Femur (tissue), 1 donor: ENCODE measurements around the gene FNDC3B.

Experiments
- DNase-seq: peaks from one replicate; pipeline ENCODE4 v3.0.0-alpha.2; 2017

FNDC3B gene

GRCh38 chr3:172442606-172443005 lies 403.2 kb downstream of the FNDC3B start:
- no peak for DNase-seq

GRCh38 chr3:172444821-172445220 lies 405.4 kb downstream of the FNDC3B start:
- no peak for DNase-seq

GRCh38 chr3:172446198-172446597 lies 406.8 kb downstream of the FNDC3B start:
- DNase-seq: no peak

- no peak for DNase-seq
Measured at GRCh38 chr3:172447611-172448579, 408.5 kb downstream of the FNDC3B start, which contains the start of gene GHSR. Gene GHSR (minus strand): TSS chr3:172448456. CDS start chr3:172448413, 43 bp downstream.

- no peak for DNase-seq
Measured at GRCh38 chr3:172448661-172449465, 409.5 kb downstream of the FNDC3B start.

- DNase-seq: peak; percentile 53
Measured at GRCh38 chr3:172449466-172450149, 410.2 kb downstream of the FNDC3B start.
